GM21576 (cell line): Measurements from ENCODE around the gene CSRNP3.
"Not testable (repeated sequence)": the region's sequence is repeated elsewhere in the genome, so short reads cannot be mapped to it uniquely, and the experiment has no call there.

ENCODE experiments used
- ATAC-seq: cut with Tn5 transposase; IDR thresholded peaks from one replicate; pipeline ENCODE4 v1.9.1; 2021; ENCODE audit warnings: mild to moderate bottlenecking, moderate library complexity; ENCODE audit not compliant: unreplicated experiment

Gene CSRNP3

DNA sequence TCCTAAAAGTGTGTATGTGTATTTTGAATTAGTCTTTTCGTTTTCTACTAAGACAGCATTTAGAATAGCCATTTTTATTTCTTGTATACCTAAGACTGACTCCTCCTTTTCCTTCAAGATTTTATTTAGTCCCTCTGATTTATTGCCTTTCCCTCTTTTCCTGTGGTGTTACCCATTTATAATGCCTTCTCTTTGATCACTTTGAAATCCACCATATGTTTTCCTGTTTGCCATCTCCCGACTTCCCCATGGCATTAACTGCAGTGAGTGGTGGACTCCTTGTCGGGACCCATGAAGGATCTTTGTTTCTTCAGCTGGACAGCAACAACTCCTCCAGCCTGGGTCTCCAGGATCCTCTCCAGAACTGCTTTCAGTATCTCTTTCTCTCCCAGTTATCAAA is 160.7 kb downstream of the CSRNP3 start:
- no peak for ATAC-seq

DNA sequence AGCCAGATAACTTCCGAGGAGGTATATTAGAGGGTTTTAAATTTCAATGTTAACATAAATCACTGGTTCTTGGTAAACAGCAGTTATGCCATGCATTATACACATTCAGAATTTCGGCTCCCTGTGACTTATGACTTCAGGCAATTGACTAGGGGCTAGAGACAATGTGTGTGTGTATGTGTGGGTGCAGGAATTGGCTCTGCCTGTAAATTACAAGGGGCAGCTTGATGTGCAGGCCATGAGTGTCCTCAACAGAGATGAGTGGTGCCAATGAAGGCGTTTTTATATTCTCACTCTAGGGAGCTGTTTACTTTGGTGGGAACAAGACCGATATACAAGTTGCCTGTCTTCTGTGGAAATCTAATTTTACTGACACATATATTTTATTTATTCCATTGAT is 161.6 kb downstream of the CSRNP3 start:
- ATAC-seq = no peak

DNA sequence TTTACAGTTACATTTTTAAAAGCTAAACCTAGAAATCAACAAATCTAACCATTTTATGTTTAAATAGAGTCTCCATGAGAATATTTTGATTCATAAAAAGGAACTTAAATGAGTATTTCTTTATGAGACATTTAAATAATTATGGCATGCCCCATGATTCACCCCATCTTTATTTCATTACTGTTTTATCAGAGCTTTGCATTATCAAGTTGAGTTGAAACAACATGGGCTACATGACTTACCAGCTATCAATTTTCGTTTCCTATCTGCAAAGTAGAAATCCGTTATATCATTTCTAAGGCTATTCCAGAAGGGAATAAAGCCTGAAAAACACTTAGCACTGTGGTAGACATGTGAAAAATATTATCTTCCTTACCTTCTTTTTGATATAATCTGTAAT is 163.1 kb downstream of the CSRNP3 start:
- ATAC-seq = no peak

- no peak for ATAC-seq
Measured at GRCh38 chr2:165633431-165633830, 163.9 kb downstream of the CSRNP3 start.

DNA sequence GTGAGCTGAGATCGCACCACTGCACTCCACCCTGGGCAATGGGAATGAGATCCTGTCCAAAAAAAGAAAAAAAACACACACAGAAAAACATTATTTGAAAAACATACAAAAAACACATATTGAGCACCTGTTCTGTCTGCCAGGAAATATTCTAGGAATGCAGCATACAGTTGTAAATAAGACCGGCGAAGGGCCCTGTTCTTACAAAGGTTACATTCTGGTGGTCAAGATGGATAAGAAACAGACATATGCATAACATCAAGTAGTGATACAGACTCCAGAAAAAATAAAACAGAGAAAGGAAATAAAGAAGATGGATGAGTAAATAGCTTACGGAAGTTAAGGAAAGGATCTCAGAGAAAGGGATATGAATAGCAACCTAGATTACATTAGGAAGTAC is 164.8 kb downstream of the CSRNP3 start:
- ATAC-seq = no peak

DNA sequence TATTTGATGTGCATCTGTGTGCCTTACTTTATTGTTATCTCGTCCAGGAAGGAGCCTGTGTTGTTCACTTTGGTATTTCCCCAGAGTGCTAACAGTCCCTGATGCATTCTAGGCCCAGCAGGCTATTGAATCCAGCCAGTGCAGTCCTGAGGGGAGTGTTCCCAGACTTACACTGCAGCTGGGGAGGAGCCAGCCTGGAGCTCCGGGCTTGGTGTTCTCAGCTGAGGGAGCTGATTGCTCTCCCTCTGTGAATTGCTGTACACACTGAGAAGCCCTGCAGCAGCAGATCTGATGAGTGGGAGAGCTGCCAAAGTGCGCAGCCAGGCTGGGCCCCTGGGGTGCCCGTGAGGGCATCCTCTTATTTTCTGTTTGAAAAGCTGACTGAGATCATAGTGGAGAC is 165.4 kb downstream of the CSRNP3 start:
- ATAC-seq = no peak

DNA sequence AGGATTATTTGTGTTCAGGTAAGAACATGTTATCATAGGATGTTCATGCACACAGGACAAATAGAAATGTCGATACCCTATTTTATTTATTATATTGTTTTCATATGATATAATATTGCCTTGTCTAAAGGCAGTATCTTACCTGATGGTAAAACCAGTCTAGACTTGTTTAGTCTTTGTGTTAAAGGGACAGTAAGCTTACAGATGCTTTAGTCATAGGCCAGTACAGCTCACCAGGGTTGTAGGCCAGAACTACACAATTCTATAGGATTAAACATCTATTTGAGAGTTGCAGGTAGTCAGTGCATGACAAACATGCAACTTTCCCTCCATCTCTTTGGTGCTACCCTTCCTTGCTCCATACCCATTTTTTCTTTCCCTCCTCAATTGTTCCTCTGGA is 166.0 kb downstream of the CSRNP3 start:
- ATAC-seq = no peak

GRCh38 chr2:165636959-165637358 is 167.5 kb downstream of the CSRNP3 start:
- no peak for ATAC-seq

GRCh38 chr2:165637396-165637795 is 167.9 kb downstream of the CSRNP3 start:
- ATAC-seq = no peak

- no peak for ATAC-seq
Measured at GRCh38 chr2:165639504-165639903, 170.0 kb downstream of the CSRNP3 start.

DNA sequence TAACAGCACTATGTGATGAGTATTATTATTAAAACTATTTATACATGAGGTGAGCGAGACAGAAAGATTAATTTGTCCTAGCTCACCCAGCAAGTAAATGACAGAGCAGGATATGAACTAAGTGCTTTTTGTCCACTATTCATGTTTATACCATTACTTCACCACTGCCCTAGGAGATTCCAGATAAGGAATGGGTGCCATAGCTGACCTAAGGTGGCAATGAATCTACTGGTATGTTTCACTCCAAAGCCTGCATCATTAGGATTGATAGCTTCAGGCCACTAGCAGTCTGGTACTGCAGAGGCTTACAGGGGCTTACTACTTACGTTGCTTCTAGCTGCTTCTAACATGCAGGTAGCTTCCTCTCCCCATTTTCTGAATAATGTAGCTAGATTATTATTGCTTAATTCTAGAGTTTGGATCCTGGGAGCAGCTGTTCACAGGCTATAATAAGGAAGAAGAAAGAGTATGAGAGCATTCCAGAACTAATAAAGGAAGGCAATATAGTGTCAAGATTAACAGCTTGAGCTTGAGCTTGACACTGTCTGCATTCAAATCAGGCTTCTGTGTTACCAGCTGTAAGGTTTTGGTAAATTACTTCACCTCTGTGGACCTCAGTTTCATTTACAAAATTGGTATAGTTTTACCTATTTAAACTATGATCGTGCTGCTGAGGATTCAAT is 170.9 kb downstream of the CSRNP3 start:
- no peak for ATAC-seq

GRCh38 chr2:165645930-165646831 is 176.7 kb downstream of the CSRNP3 start:
- no peak for ATAC-seq

GRCh38 chr2:165647409-165647808 is 177.9 kb downstream of the CSRNP3 start:
- ATAC-seq = no peak

DNA sequence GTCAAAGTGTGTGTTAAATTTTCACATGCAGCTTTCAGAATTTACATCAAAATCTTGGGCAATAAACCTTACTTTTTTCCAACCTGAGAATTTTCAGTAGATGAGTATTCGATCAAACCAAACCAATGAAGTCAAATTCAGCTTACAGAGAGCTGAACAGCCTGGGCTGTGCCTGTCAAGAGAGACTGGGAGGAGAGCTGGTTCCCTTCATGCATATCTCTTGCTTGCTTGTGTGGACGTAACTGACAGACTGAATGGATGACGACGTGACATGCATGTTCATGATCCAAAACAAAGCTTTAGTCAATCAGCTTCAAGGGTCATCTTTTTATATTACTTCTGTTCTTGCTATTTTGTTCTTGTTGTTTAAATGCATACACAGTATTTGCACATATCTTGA is 179.3 kb downstream of the CSRNP3 start:
- ATAC-seq = no peak

GRCh38 chr2:165651233-165651632 is 181.7 kb downstream of the CSRNP3 start:
- ATAC-seq = no peak

- no peak for ATAC-seq
Measured at GRCh38 chr2:165655661-165656060, 186.2 kb downstream of the CSRNP3 start.

DNA sequence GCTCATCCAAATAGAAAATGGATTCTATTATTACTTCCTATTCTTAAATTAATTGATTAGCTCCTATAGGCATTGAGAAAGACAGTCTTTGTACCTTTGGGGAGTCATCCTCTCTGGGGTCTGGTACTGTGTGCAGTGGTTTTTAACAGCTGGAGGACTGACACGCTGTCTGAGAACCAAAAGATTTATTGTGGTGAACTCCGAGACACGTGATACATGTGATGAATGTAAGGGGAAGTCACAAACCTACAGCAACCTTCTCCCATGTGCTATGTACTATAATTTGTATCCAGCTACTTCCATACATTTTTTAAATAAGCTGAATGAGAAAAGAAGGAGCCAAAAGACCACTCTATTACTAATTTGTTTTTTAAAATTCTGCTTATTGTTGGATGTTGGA is 190.9 kb downstream of the CSRNP3 start:
- peak; percentile 86 for ATAC-seq

DNA sequence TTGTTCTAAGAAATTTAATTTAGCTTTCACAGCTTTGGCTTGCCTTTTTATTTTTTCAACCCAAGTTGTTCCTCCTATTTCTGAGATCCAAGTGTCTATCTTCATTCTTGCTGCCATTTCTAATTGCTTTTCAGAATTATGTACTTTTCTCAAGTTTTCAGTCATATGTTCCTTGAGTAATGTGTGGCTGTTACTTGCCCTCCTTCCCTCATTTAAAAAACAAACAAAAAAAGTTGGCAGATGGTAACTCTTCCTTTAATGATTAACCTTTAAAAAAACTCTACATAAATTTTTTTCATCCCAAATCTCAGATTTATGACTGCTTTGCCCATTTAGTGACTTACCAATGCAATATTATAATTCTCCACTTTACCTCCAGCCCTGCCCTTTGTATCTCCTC is 193.2 kb downstream of the CSRNP3 start:
- no peak for ATAC-seq

- no peak for ATAC-seq
Measured at GRCh38 chr2:165665614-165666013, 196.1 kb downstream of the CSRNP3 start.

- ATAC-seq = not testable (repeated sequence)
Measured at GRCh38 chr2:165666073-165666472, 196.6 kb downstream of the CSRNP3 start.

- ATAC-seq = no peak
Measured at GRCh38 chr2:165666605-165667004, 197.1 kb downstream of the CSRNP3 start.

- no peak for ATAC-seq
Measured at GRCh38 chr2:165667375-165667774, 197.9 kb downstream of the CSRNP3 start.
